Gastroesophageal sphincter (tissue), 3 donors: ENCODE data around the gene GAST.

Source experiments
- POLR2A ChIP-seq, 2 donors: fragments of 450-650 bp; IDR thresholded peaks; one replicate each; pipeline ENCODE4 v1.6.1; 2017; ENCODE audit warnings: antibody characterized with exemption in 2 of 2, mild to moderate bottlenecking in 2 of 2, moderate library complexity in 1 of 2
- POLR2AphosphoS5 ChIP-seq: sonication (generic); formaldehyde crosslinking; IDR thresholded peaks from one replicate; pipeline ENCODE4 v1.6.1; 2017; ENCODE audit warnings: antibody characterized with exemption
- TF ChIP-seq, protein P1 (sequence below), 4 experiments: fragments of 200-600 bp in 2 of 4; fragments of 450-650 bp in 2 of 4; sonication (generic) in 1 of 4; IDR thresholded peaks; one replicate each; pipeline ENCODE4 v1.5.1; 2017 to 2019; ENCODE audit warnings: antibody characterized with exemption in 4 of 4, mild to moderate bottlenecking in 2 of 4, moderate library complexity in 2 of 4

DNA sequence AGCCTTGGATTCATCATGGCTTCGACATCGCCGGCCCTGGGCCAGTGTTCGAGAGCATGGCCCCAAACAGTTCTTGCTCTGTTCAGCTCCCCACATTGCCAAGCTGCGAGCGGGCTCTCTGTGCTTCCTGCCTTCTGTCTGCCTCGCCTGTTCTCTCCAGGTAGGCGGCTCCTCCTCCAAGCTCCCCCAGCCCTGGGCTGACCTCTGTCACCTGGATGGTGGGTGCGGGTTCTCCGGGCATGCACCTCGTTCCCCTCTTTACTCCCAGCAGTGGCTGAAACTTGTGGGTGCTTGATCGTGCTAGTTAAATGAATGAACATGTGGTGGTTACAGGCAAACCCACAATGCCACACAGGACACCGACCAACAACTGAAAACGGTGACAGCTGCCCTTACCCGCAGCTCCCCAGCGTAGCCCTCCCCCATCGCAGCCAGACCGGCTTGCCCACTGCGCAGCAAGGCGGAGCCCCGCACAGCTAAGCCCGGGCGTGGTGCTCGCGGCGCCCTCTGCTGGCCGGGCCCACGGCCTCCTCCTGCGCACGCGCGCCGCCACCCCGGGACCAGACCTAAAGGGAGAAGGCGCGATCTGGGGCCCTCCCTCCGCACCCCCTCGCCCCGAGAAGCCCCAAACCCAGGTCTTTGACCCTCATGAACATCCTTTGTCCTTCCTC is 46.4 kb upstream of the GAST start:
- TF ChIP-seq POLR2A (IDR thresholded peaks at IDR 0.05) (peak; percentile 36 to 46), POLR2AphosphoS5 (peak; percentile 49)
- TF ChIP-seq, protein P1, sequence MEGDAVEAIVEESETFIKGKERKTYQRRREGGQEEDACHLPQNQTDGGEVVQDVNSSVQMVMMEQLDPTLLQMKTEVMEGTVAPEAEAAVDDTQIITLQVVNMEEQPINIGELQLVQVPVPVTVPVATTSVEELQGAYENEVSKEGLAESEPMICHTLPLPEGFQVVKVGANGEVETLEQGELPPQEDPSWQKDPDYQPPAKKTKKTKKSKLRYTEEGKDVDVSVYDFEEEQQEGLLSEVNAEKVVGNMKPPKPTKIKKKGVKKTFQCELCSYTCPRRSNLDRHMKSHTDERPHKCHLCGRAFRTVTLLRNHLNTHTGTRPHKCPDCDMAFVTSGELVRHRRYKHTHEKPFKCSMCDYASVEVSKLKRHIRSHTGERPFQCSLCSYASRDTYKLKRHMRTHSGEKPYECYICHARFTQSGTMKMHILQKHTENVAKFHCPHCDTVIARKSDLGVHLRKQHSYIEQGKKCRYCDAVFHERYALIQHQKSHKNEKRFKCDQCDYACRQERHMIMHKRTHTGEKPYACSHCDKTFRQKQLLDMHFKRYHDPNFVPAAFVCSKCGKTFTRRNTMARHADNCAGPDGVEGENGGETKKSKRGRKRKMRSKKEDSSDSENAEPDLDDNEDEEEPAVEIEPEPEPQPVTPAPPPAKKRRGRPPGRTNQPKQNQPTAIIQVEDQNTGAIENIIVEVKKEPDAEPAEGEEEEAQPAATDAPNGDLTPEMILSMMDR (IDR thresholded peaks at IDR 0.05): peak; percentile 94 to 96 (median 94)
